Transverse colon (tissue), 3 donors: ENCODE results near the gene BHLHE23.

Experiments used
- EP300 ChIP-seq: sonication (generic); formaldehyde crosslinking; IDR thresholded peaks from one replicate; pipeline ENCODE4 v1.6.1; 2017; ENCODE audit warnings: antibody characterized with exemption, low read depth
- POLR2A ChIP-seq: fragments of 450-650 bp; IDR thresholded peaks from one replicate; pipeline ENCODE4 v1.6.1; 2016; ENCODE audit warnings: antibody characterized with exemption, mild to moderate bottlenecking, moderate library complexity
- TF ChIP-seq, protein P1 (sequence below), 5 experiments: fragments of 200-600 bp in 3 of 5; fragments of 450-650 bp in 2 of 5; sonication (generic) in 3 of 5; IDR thresholded peaks; 1 replicate in 2 of 5; 2 replicates in 3 of 5; pipeline ENCODE4 v1.5.1; 2016 to 2017; ENCODE audit warnings: antibody characterized with exemption in 5 of 5, inconsistent platforms in 3 of 5, mild to moderate bottlenecking in 2 of 5, moderate library complexity in 1 of 5

DNA sequence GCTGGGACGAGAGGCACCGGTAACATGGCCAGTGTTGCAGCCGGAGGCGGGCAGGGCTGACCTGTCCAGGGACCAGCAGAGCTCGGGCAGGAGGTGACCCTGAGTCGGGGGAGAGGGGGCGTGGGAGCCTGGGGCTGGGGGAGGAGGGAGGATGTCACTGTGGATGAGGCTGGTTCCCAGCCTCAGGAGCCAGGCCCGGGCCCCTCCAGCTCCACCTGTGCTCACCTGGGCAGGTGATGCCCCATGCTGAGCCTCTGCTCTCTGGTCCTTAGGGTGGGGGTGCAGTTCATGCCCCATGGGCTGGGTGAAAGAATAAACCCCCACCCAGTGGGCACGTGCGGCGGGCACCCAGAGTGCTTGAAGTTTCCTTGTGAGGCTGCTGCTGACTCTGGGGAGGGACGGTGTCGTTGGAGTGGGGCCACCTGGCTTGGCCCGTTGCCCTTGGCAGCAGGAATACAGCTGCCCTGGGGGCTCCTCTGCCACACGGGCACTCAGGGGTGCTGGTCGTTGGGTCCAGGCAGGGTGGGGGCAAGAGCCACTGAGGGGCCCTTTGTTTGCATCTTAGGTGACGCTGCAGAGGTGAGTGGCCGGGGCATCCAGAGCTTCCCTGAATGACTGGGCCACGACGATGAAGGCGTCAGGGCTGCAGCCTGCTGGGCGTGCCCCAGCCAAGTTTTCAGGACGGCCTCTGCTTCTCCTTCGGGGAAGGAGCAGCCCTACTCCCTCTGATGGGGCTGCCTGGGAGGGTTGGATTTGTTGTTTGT is 24.7 kb upstream of the BHLHE23 start:
- TF ChIP-seq EP300 (no peak), POLR2A (no peak)
- TF ChIP-seq, protein P1, sequence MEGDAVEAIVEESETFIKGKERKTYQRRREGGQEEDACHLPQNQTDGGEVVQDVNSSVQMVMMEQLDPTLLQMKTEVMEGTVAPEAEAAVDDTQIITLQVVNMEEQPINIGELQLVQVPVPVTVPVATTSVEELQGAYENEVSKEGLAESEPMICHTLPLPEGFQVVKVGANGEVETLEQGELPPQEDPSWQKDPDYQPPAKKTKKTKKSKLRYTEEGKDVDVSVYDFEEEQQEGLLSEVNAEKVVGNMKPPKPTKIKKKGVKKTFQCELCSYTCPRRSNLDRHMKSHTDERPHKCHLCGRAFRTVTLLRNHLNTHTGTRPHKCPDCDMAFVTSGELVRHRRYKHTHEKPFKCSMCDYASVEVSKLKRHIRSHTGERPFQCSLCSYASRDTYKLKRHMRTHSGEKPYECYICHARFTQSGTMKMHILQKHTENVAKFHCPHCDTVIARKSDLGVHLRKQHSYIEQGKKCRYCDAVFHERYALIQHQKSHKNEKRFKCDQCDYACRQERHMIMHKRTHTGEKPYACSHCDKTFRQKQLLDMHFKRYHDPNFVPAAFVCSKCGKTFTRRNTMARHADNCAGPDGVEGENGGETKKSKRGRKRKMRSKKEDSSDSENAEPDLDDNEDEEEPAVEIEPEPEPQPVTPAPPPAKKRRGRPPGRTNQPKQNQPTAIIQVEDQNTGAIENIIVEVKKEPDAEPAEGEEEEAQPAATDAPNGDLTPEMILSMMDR (IDR thresholded peaks at IDR 0.05) = no peak
